Small intestine (tissue), 7 donors: ENCODE results near the gene CT55. TPM values are rescaled to one million over a fixed set of nuclear protein-coding genes. Genes with fewer than 3 reads are reported as not detected.
A peak's percentile ranks its signal among the peaks of the same experiment; 100 is the strongest.

Experiments used
- DNase-seq, 2 donors: peaks; one replicate each; pipeline versions ENCODE4 v3.0.0 to v3.0.0-alpha.2; 2013
- FAIRE-seq: peaks from 2 replicates; lab custom pipeline; 2012; peaks lifted over from hg19 to GRCh38; lab: Jason Lieb, UNC
- H3K27ac ChIP-seq, 3 donors: one replicate each; pipeline ENCODE4 v1.5.1; 2013; ENCODE audit warnings: low read length in 2 of 3, mild to moderate bottlenecking in 2 of 3, control low read depth in 1 of 3, inconsistent platforms in 1 of 3, low read depth in 1 of 3, moderate library complexity in 1 of 3
- H3K27me3 ChIP-seq, 3 donors: one replicate each; pipeline ENCODE4 v1.6.1; 2013; ENCODE audit warnings: low read length in 3 of 3, inconsistent platforms in 1 of 3; ENCODE audit not compliant: control insufficient read depth in 3 of 3, insufficient read depth in 3 of 3
- H3K36me3 ChIP-seq, 3 donors: one replicate each; pipeline ENCODE4 v1.6.1; 2013; ENCODE audit warnings: low read length in 3 of 3, inconsistent platforms in 1 of 3, low read depth in 1 of 3, mild to moderate bottlenecking in 1 of 3, moderate library complexity in 1 of 3; ENCODE audit not compliant: control insufficient read depth in 3 of 3, insufficient read depth in 2 of 3
- H3K4me1 ChIP-seq, 3 donors: one replicate each; pipeline ENCODE4 v1.6.1; 2013; ENCODE audit warnings: low read length in 2 of 3, inconsistent platforms in 1 of 3, low read depth in 1 of 3, mild to moderate bottlenecking in 1 of 3, moderate library complexity in 1 of 3; ENCODE audit not compliant: control insufficient read depth in 3 of 3, insufficient read depth in 2 of 3
- H3K4me3 ChIP-seq, 3 donors: one replicate each; pipeline ENCODE4 v1.5.1; 2013; ENCODE audit warnings: low read length in 3 of 3, control low read depth in 1 of 3, inconsistent platforms in 1 of 3, low read depth in 1 of 3, mild to moderate bottlenecking in 1 of 3, moderate library complexity in 1 of 3
- H3K9me3 ChIP-seq, 2 donors: one replicate each; pipeline ENCODE4 v1.6.1; 2013; ENCODE audit warnings: low read depth in 1 of 2, low read length in 1 of 2; ENCODE audit not compliant: control insufficient read depth in 2 of 2, insufficient read depth in 1 of 2
- WGBS, 3 donors: extraction: QIAGEN DNeasy Blood & Tissue Kit; methylation state at CpG; one replicate each; pipeline ENCODE4 v1.1.7; 2013; 5-methylcytosine and 5-hydroxymethylcytosine counted together
- polyA plus RNA-seq, 4 donors: library from polyadenylated mRNA; stranded (reverse) in 3 of 4; unstranded in 1 of 4; fragments of 200-250 nt in 3 of 4; fragments of 120-200 nt in 1 of 4; gene quantifications; one replicate each; pipeline versions ENCODE4 v1.2.1 to v1.2.3, GENCODE V29; 2013
- donor health status: healthy with polysubstance abuse.
- donor health status: control.
- donor health status: control.
- donor health status: Bipolar disorder and iron deficiency.
- donor health status: healthy.

Gene CT55
- polyA plus RNA-seq, 4 donors, result not detected

DNA sequence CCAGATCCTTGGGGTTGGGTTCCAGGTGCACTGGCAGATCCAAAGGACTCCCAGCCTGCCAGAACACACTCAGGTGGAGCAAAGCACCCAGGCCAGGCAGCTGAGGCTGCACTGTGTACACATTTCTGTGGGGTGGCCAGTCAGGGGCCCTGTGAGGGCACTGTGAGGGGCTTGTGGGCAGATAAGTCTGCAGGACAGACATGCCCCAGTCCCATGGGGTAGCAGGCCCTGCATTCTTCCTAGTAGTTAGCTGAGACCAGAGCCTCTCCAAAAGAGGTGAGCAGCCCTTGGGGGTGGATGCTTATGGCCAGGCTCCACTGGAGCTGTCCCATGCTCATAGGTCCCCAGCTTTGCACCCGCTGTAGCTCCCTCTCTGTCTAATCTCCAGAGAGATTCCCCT is 58.5 kb downstream of the CT55 start:
- no peak overlapping the region for H3K4me3 ChIP-seq
- DNase-seq (no peak), FAIRE-seq (no peak)
- no peak overlapping the region for H3K27ac ChIP-seq
- peaks cover 0 to 3% (median 0%) of the 10 kb centered on the region in 3 donors for H3K27me3 ChIP-seq
- H3K9me3 ChIP-seq, result no peaks in the 10 kb centered on the region
- H3K4me1 ChIP-seq, result no peaks in the 10 kb centered on the region
- H3K36me3 ChIP-seq, result no peaks in the 10 kb centered on the region
- WGBS, 3 donors, result 86 to 100% (median 100%) methylated on average over 1 of the region's 1 CpG

DNA sequence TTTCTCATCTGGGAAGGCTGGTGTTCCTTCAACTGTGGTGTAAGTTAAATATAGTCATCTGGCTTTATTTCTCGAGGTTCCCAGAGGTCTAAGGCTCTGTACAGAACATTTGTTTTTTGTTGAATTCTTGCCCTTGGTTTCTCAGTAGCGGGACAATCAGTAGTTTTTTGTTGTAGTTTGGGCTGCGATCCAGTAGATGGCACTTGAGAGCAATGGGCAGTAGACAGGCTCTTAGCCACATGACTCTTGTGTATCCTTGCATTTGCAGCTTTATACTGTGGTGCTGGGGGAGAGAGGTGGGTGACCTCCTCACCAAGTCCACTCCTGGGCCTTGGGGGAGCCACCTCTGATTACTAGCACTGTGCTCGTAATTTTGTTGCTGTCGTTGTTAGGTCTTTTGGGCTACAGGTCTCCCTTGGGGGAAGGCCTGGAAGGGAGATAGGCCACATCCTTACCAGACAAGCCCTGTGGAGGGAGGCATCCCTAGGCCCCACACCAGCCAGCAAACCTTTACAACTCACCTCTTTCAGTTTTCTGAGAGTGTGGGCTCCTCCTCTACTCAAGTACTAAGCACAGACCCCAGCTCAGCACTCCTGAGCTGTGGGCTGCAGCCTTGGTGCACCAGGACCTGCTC is 59.0 kb downstream of the CT55 start:
- H3K4me1 ChIP-seq, result no peaks in the 10 kb centered on the region
- no peaks in the 10 kb centered on the region for H3K9me3 ChIP-seq
- peaks cover 0 to 3% (median 0%) of the 10 kb centered on the region in 3 donors for H3K27me3 ChIP-seq
- FAIRE-seq (no peak), DNase-seq (peak; percentile 22 to 33)
- H3K36me3 ChIP-seq, result no peaks in the 10 kb centered on the region
- H3K27ac ChIP-seq, result no peak overlapping the region
- WGBS, 3 donors, result 19 to 29% (median 24%) methylated on average over 5 of the region's 5 CpGs
- no peak overlapping the region for H3K4me3 ChIP-seq

DNA sequence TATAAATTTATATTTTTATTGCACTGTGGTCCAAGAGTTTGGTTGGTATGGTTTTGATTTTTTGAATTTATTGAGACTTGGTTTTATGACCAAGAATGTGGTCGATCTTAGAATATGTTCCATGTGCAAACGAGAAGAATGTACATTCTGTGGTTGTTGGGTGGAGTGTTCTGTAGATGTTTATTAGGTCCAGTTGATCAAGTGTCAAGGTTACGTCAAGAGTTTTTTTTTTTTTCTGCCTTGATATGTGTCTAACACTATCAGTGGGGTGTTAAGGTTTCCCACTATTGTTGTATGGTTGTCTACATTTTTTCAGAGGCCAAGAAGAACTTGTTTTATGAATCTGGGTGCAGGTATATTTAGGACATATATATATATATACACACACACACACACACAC is 61.6 kb downstream of the CT55 start:
- Histone ChIP-seq H3K4me3 (no peak overlapping the region), H3K9me3 (no peaks in the 10 kb centered on the region), H3K27me3 (peaks cover 0 to 3% (median 0%) of the 10 kb centered on the region in 3 donors), H3K4me1 (no peaks in the 10 kb centered on the region), H3K27ac (no peak overlapping the region), H3K36me3 (no peaks in the 10 kb centered on the region)
- DNase-seq (no peak), FAIRE-seq (no peak)
- WGBS, 3 donors, result 59 to 90% (median 62%) methylated on average over 3 of the region's 3 CpGs

Other genes with a start within 250 kb of the CT55 start
- gene SMIM10, start 180.4 kb downstream of the CT55 start, polyA plus RNA-seq, result 1 to 10 TPM in 3 of 4 donors, not detected in 1; 2.1 to 5.8 (median 2.7) TPM
- 1 to 10 TPM in 3 of 4 donors, not detected in 1; 1.6 to 4.5 (median 3.6) TPM for gene RTL8B, start 148.9 kb downstream of the CT55 start, polyA plus RNA-seq
- gene RTL8C, start 139.0 kb downstream of the CT55 start, polyA plus RNA-seq, result 10 to 100 TPM; 31.1 to 61.8 (median 48.9) TPM
- 10 to 100 TPM; 49.1 to 91.2 (median 74.2) TPM for gene RTL8A, start 119.3 kb downstream of the CT55 start, polyA plus RNA-seq
- 1 to 10 TPM in 2 of 4 donors, under 1 TPM in 1, not detected in 1; 0.27 to 6.5 (median 1.6) TPM for gene SMIM10L2B, start 72.7 kb downstream of the CT55 start, polyA plus RNA-seq
- not detected for gene ETDB, start 50.9 kb downstream of the CT55 start, polyA plus RNA-seq
- gene ETDA, start 80.7 kb upstream of the CT55 start, polyA plus RNA-seq, result not detected
- not detected for gene ETDC, start 138.1 kb upstream of the CT55 start, polyA plus RNA-seq
- gene ZNF75D, start 172.7 kb upstream of the CT55 start, polyA plus RNA-seq, result 10 to 100 TPM in 1 of 4 donors, 1 to 10 TPM in 3; 5.7 to 12.6 (median 7.6) TPM
- gene ZNF449, start 173.4 kb upstream of the CT55 start, polyA plus RNA-seq, result 1 to 10 TPM in 3 of 4 donors, under 1 TPM in 1; 0.67 to 4.8 (median 1.1) TPM